K562 (cell line): ENCODE data around the gene SPATC1L. TPM values are rescaled to one million over a fixed set of nuclear protein-coding genes. Genes with fewer than 3 reads are reported as not detected.

ENCODE experiments used
- ATAC-seq: fragments of 200-7000 bp; cut with Tn5 transposase; 3 replicates; pipeline ENCODE4 v1.9.1; 2020; ENCODE audit warnings: moderate library complexity
- BruUV-seq: library from RNA; stranded (reverse); fragments of 400-500 nt; replicated peaks from 2 replicates; lab custom pipeline; 2021; lab: Mats Ljungman, UMichigan
- CTCF ChIA-PET: fragments of 300-600 bp; formaldehyde crosslinking; extraction: SDS; loops from one replicate; lab custom pipeline; 2021; ENCODE audit warnings: low intra/inter-chr PET ratio; lab: Yijun Ruan, JAX
- POLR2A ChIA-PET: fragments of 300-600, 350-650 bp; sonication (Branson Sonifier 250); formaldehyde crosslinking; extraction: SDS; loops from one replicate; lab custom pipeline; 2021; ENCODE audit warnings: antibody characterized with exemption, inconsistent platforms; lab: Yijun Ruan, JAX
- DNase-seq, 4 experiments: peaks; one replicate each; pipeline versions ENCODE4 v3.0.0 to v3.0.0-alpha.2; 2011 to 2018; ENCODE audit warnings: low spot score in 3 of 4, mixed read lengths in 3 of 4; ENCODE audit errors: extremely low read depth in 1 of 4
- FAIRE-seq: peaks from 2 replicates; lab custom pipeline; 2011; peaks lifted over from hg19 to GRCh38; lab: Jason Lieb, UNC
- H2AFZ ChIP-seq: 2 replicates; pipeline ENCODE4 v1.6.0; 2011; ENCODE audit warnings: low read depth, low read length, control low read depth, inconsistent platforms
- H3K27ac ChIP-seq: fragments of 200-600 bp; 3 replicates; pipeline ENCODE4 v1.8.0; 2011; ENCODE audit warnings: low read depth, mild to moderate bottlenecking, control low read depth, inconsistent platforms, low read length, moderate library complexity, mixed read lengths; ENCODE audit errors: extremely low read depth
- H3K27me3 ChIP-seq, 2 experiments: fragments of 300-600 bp in 1 of 2; 2 replicates in 1 of 2; 3 replicates in 1 of 2; pipeline versions ENCODE4 v1.6.0 to v1.8.0; 2011; ENCODE audit warnings: inconsistent platforms in 2 of 2, low read length in 2 of 2, mild to moderate bottlenecking in 1 of 2, mixed read lengths in 1 of 2, moderate library complexity in 1 of 2; ENCODE audit not compliant: control insufficient read depth in 2 of 2, insufficient read depth in 2 of 2
- H3K36me3 ChIP-seq: fragments of 300-600 bp; 3 replicates; pipeline ENCODE4 v1.8.0; 2011; ENCODE audit warnings: mild to moderate bottlenecking, low read length, inconsistent platforms; ENCODE audit not compliant: control insufficient read depth, insufficient read depth
- H3K4me1 ChIP-seq, 2 experiments: fragments of 200-600 bp in 1 of 2; replicated peaks in 1 of 2; 2 replicates in 1 of 2; 3 replicates in 1 of 2; pipeline versions ENCODE4 v1.5.1 to v1.8.0; 2011; ENCODE audit warnings: inconsistent platforms in 2 of 2, low read length in 2 of 2, mild to moderate bottlenecking in 1 of 2, mixed read lengths in 1 of 2, moderate library complexity in 1 of 2; ENCODE audit not compliant: control insufficient read depth in 2 of 2, insufficient read depth in 2 of 2
- H3K4me2 ChIP-seq: 2 replicates; pipeline ENCODE4 v1.6.1; 2011; ENCODE audit warnings: low read length, control low read depth, inconsistent platforms, mixed read lengths; ENCODE audit not compliant: insufficient read depth
- H3K4me3 ChIP-seq: fragments of 200-600 bp; sonication (generic), shearing (Covaris generic); 2 replicates; pipeline ENCODE4 v1.5.1; 2016; ENCODE audit warnings: control low read depth, inconsistent platforms
- H3K79me2 ChIP-seq: fragments of 200-600 bp; 3 replicates; pipeline ENCODE4 v1.8.0; 2011; ENCODE audit warnings: low read length, inconsistent platforms; ENCODE audit not compliant: control insufficient read depth, insufficient read depth
- H3K9ac ChIP-seq, 2 experiments: 2 replicates each; pipeline versions ENCODE4 v1.6.0 to v1.6.1; 2011; ENCODE audit warnings: low read depth in 2 of 2, low read length in 2 of 2, control low read depth in 1 of 2, inconsistent platforms in 1 of 2, mild to moderate bottlenecking in 1 of 2, mixed read lengths in 1 of 2; ENCODE audit not compliant: insufficient read depth in 1 of 2
- H3K9me1 ChIP-seq: one replicate; pipeline ENCODE4 v1.6.0; 2011; ENCODE audit warnings: inconsistent platforms, mild to moderate bottlenecking, low read length, moderate library complexity; ENCODE audit not compliant: control insufficient read depth, insufficient read depth
- H3K9me3 ChIP-seq: replicated peaks from 2 replicates; pipeline ENCODE4 v1.5.1; 2011; ENCODE audit warnings: low read depth, low read length, inconsistent platforms; ENCODE audit not compliant: control insufficient read depth, insufficient read depth
- H4K20me1 ChIP-seq: replicated peaks from 2 replicates; pipeline ENCODE4 v1.6.1; 2011; ENCODE audit warnings: low read length, inconsistent platforms, mixed read lengths; ENCODE audit not compliant: control insufficient read depth, insufficient read depth
- ADNP ChIP-seq: fragments of 200-800 bp; sonication (Bioruptor generic); IDR thresholded peaks from 2 replicates; pipeline ENCODE4 v1.6.1; 2016; ENCODE audit warnings: missing genetic modification characterization, missing compliant biosample characterization
- CREBBP ChIP-seq: IDR thresholded peaks from one replicate; pipeline ENCODE4 v1.6.1; 2012; ENCODE audit warnings: low read depth, mild to moderate bottlenecking, control low read depth, inconsistent platforms, low read length
- E2F4 ChIP-seq: sonication (generic); formaldehyde crosslinking; IDR thresholded peaks from 2 replicates; pipeline ENCODE4 v1.8.0; 2022; ENCODE audit warnings: mild to moderate bottlenecking, low read depth, missing genetic modification reagents
- FOXK1 ChIP-seq: sonication (generic); formaldehyde crosslinking; IDR thresholded peaks from 2 replicates; pipeline ENCODE4 v1.8.0; 2022; ENCODE audit warnings: missing genetic modification reagents, mild to moderate bottlenecking, borderline replicate concordance
- MTA1 ChIP-seq: fragments of 450-650 bp; IDR thresholded peaks from 2 replicates; pipeline ENCODE4 v1.6.1; 2017; ENCODE audit warnings: borderline replicate concordance
- TSHZ1 ChIP-seq: fragments of 250-450 bp; sonication (Bioruptor Pico); IDR thresholded peaks from 2 replicates; pipeline ENCODE4 v1.4.0; 2020; ENCODE audit warnings: mild to moderate bottlenecking, moderate library complexity
- WGBS: fragments of 100-300 bp; shearing (Covaris generic); methylation state at CpG from one replicate; pipeline ENCODE4 v1.1.6; 2016; ENCODE audit warnings: low coverage, mixed read lengths; ENCODE audit not compliant: insufficient coverage; ENCODE audit errors: missing lambda C conversion rate; 5-methylcytosine and 5-hydroxymethylcytosine counted together
- in situ Hi-C: fragments of 300-500 bp; cut with MboI; formaldehyde crosslinking; loops from 4 replicates; pipeline ENCODE4 v1.15.0; 2018; ENCODE audit warnings: inconsistent platforms, mixed read lengths
- intact Hi-C: fragments of 100-400 bp; cut with micrococcal nuclease; formaldehyde crosslinking; loops from 2 replicates; pipeline ENCODE4 v1.14.2; 2022
- polyA plus RNA-seq, 8 experiments: library from polyadenylated mRNA; depleted of rRNA in 4 of 8; stranded (reverse) in 5 of 8; unstranded in 3 of 8; fragments of >200 nt; fragmentation: Nextera tagmentation in 2 of 8; fragmentation: Illumina TruSeq in 1 of 8; extraction: Ambion mirVana in 2 of 8; extraction: Trizol in 1 of 8; gene quantifications; 2 replicates each; pipeline versions ENCODE4 v1.2.1 to v1.2.3, GENCODE V29; 2011 to 2014; ENCODE audit warnings: inconsistent platforms in 1 of 8, missing spikeins in 1 of 8
- total RNA-seq, 7 experiments: library from RNA; depleted of rRNA in 6 of 7; stranded (reverse); fragments of >200 nt in 6 of 7; fragmentation: Illumina TruSeq in 2 of 7; extraction: Trizol in 2 of 7; gene quantifications; 2 replicates each; pipeline versions ENCODE4 v1.2.1 to v1.2.3, GENCODE V29; 2011 to 2021; ENCODE audit warnings: low replicate concordance in 1 of 7

Gene SPATC1L
- total and polyA plus RNA-seq, 9 of the 15 experiments (the other 6 are each of a cell fraction or from before 2014, with no cell fraction given): 0.14 to 121 (median 34.0) TPM; not detected in 1

- in situ Hi-C loops: no loop called here
- no peak overlapping the region for H2AFZ ChIP-seq
- WGBS: 19% methylated on average over 7 of the region's 7 CpGs
- peaks cover 3% of the 10 kb centered on the region; the same call in 1 of the 2 replicates for H3K9me3 ChIP-seq
- no peak overlapping the region for H3K4me3 ChIP-seq
- no peaks in the 10 kb centered on the region for H3K36me3 ChIP-seq
- peaks cover 32 to 47% of the 10 kb centered on the region in 2 experiments; a peak in 4 of 5 replicates for H3K27me3 ChIP-seq
- DNase-seq: no peak
- ATAC-seq: no peak
- no peak for TF ChIP-seq CREBBP
- no peak for TF ChIP-seq MTA1
- no peak for TF ChIP-seq TSHZ1
- TF ChIP-seq ADNP (tag): no peak
- TF ChIP-seq FOXK1 (CRISPR knock-in tag): no peak
- no peak for TF ChIP-seq E2F4 (CRISPR knock-in tag)
- TF ChIP-seq, all 486 proteins: peak for 0
- Histone ChIP-seq H3K4me1 (peaks cover 0 to 31% of the 10 kb centered on the region in 2 experiments; a peak in 2 of 5 replicates), H3K9me1 (no peaks in the 10 kb centered on the region), H3K27ac (no peak overlapping the region), H3K79me2 (no peaks in the 10 kb centered on the region), H3K4me2 (no peak overlapping the region), H3K9ac (no peak overlapping the region), H4K20me1 (peaks cover 13% of the 10 kb centered on the region)
- ChIA-PET POLR2A (no interaction called here), CTCF (no interaction called here)
- BruUV-seq: no TSS peak
- no peak for FAIRE-seq
- intact Hi-C loops: no loop called here
Measured at GRCh38 chr21:46137908-46138307, 46.4 kb downstream of the SPATC1L start.
